NB4 (cell line): ENCODE measurements around the gene COMMD1.

Source experiments
- CTCF ChIP-seq: IDR thresholded peaks from one replicate; pipeline ENCODE4 v1.5.1; 2012; ENCODE audit warnings: low read depth, low read length
- MAX ChIP-seq: IDR thresholded peaks from 2 replicates; pipeline ENCODE4 v1.6.1; 2011; ENCODE audit warnings: low read depth, low read length

GRCh38 chr2:61951881-61952280, 46.4 kb downstream of the COMMD1 start:
- TF ChIP-seq MAX (no peak), CTCF (no peak)
